Mesenchymal stem cell (in vitro differentiated cells and primary cell): ENCODE measurements around the gene KCNQ5.

Experiments used
- DNase-seq: peaks from one replicate; pipeline ENCODE4 v3.0.0-alpha.2; 2013
- H2AFZ ChIP-seq: one replicate; pipeline ENCODE4 v1.6.1; 2013; ENCODE audit warnings: low read depth, mild to moderate bottlenecking, control low read depth, inconsistent platforms, low read length, moderate library complexity
- H2AK5ac ChIP-seq: 2 replicates; pipeline ENCODE4 v1.6.1; 2013; ENCODE audit warnings: low read length, moderate library complexity, mild to moderate bottlenecking, inconsistent platforms; ENCODE audit not compliant: severe bottlenecking
- H2BK120ac ChIP-seq: one replicate; pipeline ENCODE4 v1.6.1; 2013; ENCODE audit warnings: low read depth, mild to moderate bottlenecking, inconsistent platforms, low read length, moderate library complexity
- H2BK12ac ChIP-seq, 2 experiments: one replicate each; pipeline ENCODE4 v1.6.1; 2013; ENCODE audit warnings: inconsistent platforms in 2 of 2, low read length in 2 of 2, mild to moderate bottlenecking in 2 of 2, moderate library complexity in 2 of 2, control low read depth in 1 of 2
- H2BK15ac ChIP-seq: one replicate; pipeline ENCODE4 v1.6.1; 2013; ENCODE audit warnings: mild to moderate bottlenecking, low read depth, inconsistent platforms; ENCODE audit not compliant: poor library complexity, severe bottlenecking
- H2BK5ac ChIP-seq: 2 replicates; pipeline ENCODE4 v1.6.1; 2013; ENCODE audit warnings: low read depth, mild to moderate bottlenecking, low read length, control low read depth, inconsistent platforms; ENCODE audit not compliant: poor library complexity, severe bottlenecking
- H3K14ac ChIP-seq, 2 experiments: one replicate each; pipeline ENCODE4 v1.6.1; 2013; ENCODE audit warnings: inconsistent platforms in 2 of 2, low read length in 2 of 2, control low read depth in 1 of 2, mild to moderate bottlenecking in 1 of 2, moderate library complexity in 1 of 2
- H3K18ac ChIP-seq, 2 experiments: one replicate each; pipeline ENCODE4 v1.6.1; 2013; ENCODE audit warnings: inconsistent platforms in 2 of 2, low read length in 2 of 2, control low read depth in 1 of 2, low read depth in 1 of 2, mild to moderate bottlenecking in 1 of 2
- H3K23ac ChIP-seq, 2 experiments: one replicate each; pipeline ENCODE4 v1.6.1; 2013; ENCODE audit warnings: inconsistent platforms in 2 of 2, low read length in 2 of 2, mild to moderate bottlenecking in 2 of 2, moderate library complexity in 2 of 2, control low read depth in 1 of 2
- H3K27ac ChIP-seq: 2 replicates; pipeline ENCODE4 v1.5.1; 2013; ENCODE audit warnings: mild to moderate bottlenecking, moderate library complexity, low read length, control low read depth, inconsistent platforms; ENCODE audit not compliant: poor library complexity, severe bottlenecking
- H3K27me3 ChIP-seq, 2 experiments: 2 replicates each; pipeline versions ENCODE4 v1.6.1 to v1.7.0; 2013; ENCODE audit warnings: low read length in 2 of 2, mild to moderate bottlenecking in 2 of 2, moderate library complexity in 2 of 2, control low read depth in 1 of 2, inconsistent platforms in 1 of 2; ENCODE audit not compliant: control insufficient read depth in 1 of 2, insufficient read depth in 1 of 2
- H3K36me3 ChIP-seq, 2 experiments: 2 replicates each; pipeline versions ENCODE4 v1.6.1 to v1.7.0; 2013; ENCODE audit warnings: low read length in 2 of 2, control low read depth in 1 of 2, inconsistent platforms in 1 of 2, low read depth in 1 of 2, mild to moderate bottlenecking in 1 of 2; ENCODE audit not compliant: insufficient read depth in 2 of 2, control insufficient read depth in 1 of 2
- H3K4ac ChIP-seq, 2 experiments: one replicate each; pipeline ENCODE4 v1.6.1; 2013; ENCODE audit warnings: inconsistent platforms in 2 of 2, low read length in 2 of 2, mild to moderate bottlenecking in 2 of 2, moderate library complexity in 2 of 2, control low read depth in 1 of 2, low read depth in 1 of 2
- H3K4me1 ChIP-seq: 2 replicates; pipeline ENCODE4 v1.6.1; 2013; ENCODE audit warnings: low read depth, low read length, control low read depth; ENCODE audit not compliant: control insufficient read depth, insufficient read depth
- H3K4me2 ChIP-seq: 2 replicates; pipeline ENCODE4 v1.6.1; 2013; ENCODE audit warnings: low read length, mild to moderate bottlenecking, inconsistent platforms; ENCODE audit not compliant: poor library complexity, severe bottlenecking
- H3K4me3 ChIP-seq, 2 experiments: 2 replicates each; pipeline versions ENCODE4 v1.5.1 to v1.7.0; 2013; ENCODE audit warnings: low read length in 2 of 2, mild to moderate bottlenecking in 2 of 2, control low read depth in 1 of 2, low read depth in 1 of 2; ENCODE audit not compliant: insufficient read depth in 1 of 2
- H3K79me1 ChIP-seq: replicated peaks from 2 replicates; pipeline ENCODE4 v1.6.1; 2013; ENCODE audit warnings: mild to moderate bottlenecking, control low read depth, low read length, inconsistent platforms; ENCODE audit not compliant: poor library complexity, severe bottlenecking
- H3K9ac ChIP-seq: 2 replicates; pipeline ENCODE4 v1.7.0; 2013; ENCODE audit warnings: mild to moderate bottlenecking, low read length, moderate library complexity
- H3K9me3 ChIP-seq: 2 replicates; pipeline ENCODE4 v1.7.0; 2013; ENCODE audit warnings: mild to moderate bottlenecking, low read length; ENCODE audit not compliant: control insufficient read depth
- H4K8ac ChIP-seq: one replicate; pipeline ENCODE4 v1.6.1; 2013; ENCODE audit warnings: inconsistent platforms, mild to moderate bottlenecking, low read length, moderate library complexity
- H4K91ac ChIP-seq: one replicate; pipeline ENCODE4 v1.6.1; 2013; ENCODE audit warnings: mild to moderate bottlenecking, low read length, inconsistent platforms
- WGBS: methylation state at CpG from one replicate; pipeline ENCODE4 v1.1.7; 2013; ENCODE audit warnings: mixed read lengths; 5-methylcytosine and 5-hydroxymethylcytosine counted together

Gene KCNQ5

DNA sequence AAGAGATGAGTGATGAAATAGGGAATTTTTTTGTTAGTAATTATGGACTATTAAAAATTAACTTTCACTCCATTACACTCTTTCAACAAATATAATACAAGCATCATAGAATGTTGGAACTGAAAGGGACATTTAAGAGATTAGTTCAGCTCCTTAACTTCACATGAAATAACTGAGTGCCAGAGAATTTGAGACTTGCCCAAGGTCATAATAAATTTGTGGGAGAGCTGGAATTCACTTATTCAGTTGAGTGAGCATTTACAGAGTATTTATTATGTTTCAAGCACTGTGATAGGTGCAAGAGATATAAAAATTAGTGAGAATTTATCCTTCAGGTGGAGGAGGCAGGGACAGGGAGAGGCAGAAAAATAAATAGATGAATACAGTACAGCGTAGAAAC is 154.6 kb downstream of the KCNQ5 start:
- 98% methylated on average over 1 of the region's 1 CpG for WGBS
- Histone ChIP-seq H2BK5ac (no peak overlapping the region), H3K4me3 (no peak overlapping the region), H3K79me1 (no peaks in the 10 kb centered on the region), H3K27me3 (no peaks in the 10 kb centered on the region), H2AK5ac (no peak overlapping the region), H3K14ac (no peak overlapping the region), H3K36me3 (no peaks in the 10 kb centered on the region), H3K4me1 (no peaks in the 10 kb centered on the region), H3K4ac (no peak overlapping the region), H4K8ac (no peak overlapping the region), H4K91ac (no peak overlapping the region), H3K9ac (no peak overlapping the region), H3K18ac (no peak overlapping the region), H2AFZ (no peak overlapping the region), H3K27ac (no peak overlapping the region), H2BK12ac (no peak overlapping the region), H2BK15ac (no peak overlapping the region), H2BK120ac (no peak overlapping the region), H3K23ac (no peak overlapping the region), H3K9me3 (no peaks in the 10 kb centered on the region), H3K4me2 (no peak overlapping the region)
- no peak for DNase-seq

- H2BK12ac ChIP-seq = no peak overlapping the region
- H3K27me3 ChIP-seq = no peaks in the 10 kb centered on the region
- no peak overlapping the region for H3K4me2 ChIP-seq
- no peak overlapping the region for H2BK120ac ChIP-seq
- H2AK5ac ChIP-seq = no peak overlapping the region
- no peak overlapping the region for H3K14ac ChIP-seq
- no peak overlapping the region for H4K8ac ChIP-seq
- H2BK15ac ChIP-seq = no peak overlapping the region
- H3K9ac ChIP-seq = no peak overlapping the region
- DNase-seq = no peak
- H3K18ac ChIP-seq = no peak overlapping the region
- H4K91ac ChIP-seq = no peak overlapping the region
- H2BK5ac ChIP-seq = no peak overlapping the region
- no peak overlapping the region for H3K4me3 ChIP-seq
- no peaks in the 10 kb centered on the region for H3K36me3 ChIP-seq
- H3K4ac ChIP-seq = no peak overlapping the region
- H2AFZ ChIP-seq = no peak overlapping the region
- H3K9me3 ChIP-seq = no peaks in the 10 kb centered on the region
- H3K4me1 ChIP-seq = no peaks in the 10 kb centered on the region
- no peaks in the 10 kb centered on the region for H3K79me1 ChIP-seq
- no peak overlapping the region for H3K23ac ChIP-seq
- H3K27ac ChIP-seq = no peak overlapping the region
Measured at GRCh38 chr6:72781624-72782023, 159.8 kb downstream of the KCNQ5 start.

GRCh38 chr6:72783035-72783434 is 161.2 kb downstream of the KCNQ5 start:
- Histone ChIP-seq H3K18ac (no peak overlapping the region), H3K4me3 (no peak overlapping the region), H3K79me1 (no peaks in the 10 kb centered on the region), H2AFZ (no peak overlapping the region), H4K8ac (no peak overlapping the region), H2BK12ac (no peak overlapping the region), H2BK120ac (no peak overlapping the region), H3K4me2 (no peak overlapping the region), H3K9me3 (no peaks in the 10 kb centered on the region), H3K23ac (no peak overlapping the region), H3K27ac (no peak overlapping the region), H3K4me1 (no peaks in the 10 kb centered on the region), H2AK5ac (no peak overlapping the region), H3K14ac (no peak overlapping the region), H3K36me3 (no peaks in the 10 kb centered on the region), H4K91ac (no peak overlapping the region), H3K9ac (no peak overlapping the region), H2BK5ac (no peak overlapping the region), H3K27me3 (no peaks in the 10 kb centered on the region), H2BK15ac (no peak overlapping the region), H3K4ac (no peak overlapping the region)
- WGBS = 89% methylated on average over 1 of the region's 2 CpGs
- no peak for DNase-seq

DNA sequence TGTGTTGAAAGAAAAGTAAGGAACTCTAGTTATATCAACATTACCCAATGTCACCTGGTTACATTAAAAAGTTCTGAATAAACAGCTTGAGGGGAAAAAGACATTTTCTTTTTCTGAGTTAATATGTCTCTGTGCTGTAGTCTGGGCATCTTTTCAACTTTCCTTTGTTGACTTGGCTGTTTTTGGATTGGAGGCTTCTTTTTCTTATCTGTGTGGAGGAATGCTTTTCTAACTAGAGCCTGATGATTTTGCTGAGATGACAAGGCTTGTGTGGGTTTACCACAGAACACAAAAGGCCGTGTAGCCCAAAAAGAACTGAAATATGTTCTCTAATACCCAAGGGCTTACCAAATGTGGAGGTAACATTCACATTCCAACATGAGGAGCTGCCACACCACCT is 161.8 kb downstream of the KCNQ5 start:
- H3K9me3 ChIP-seq = no peaks in the 10 kb centered on the region
- no peak overlapping the region for H3K4me2 ChIP-seq
- no peaks in the 10 kb centered on the region for H3K79me1 ChIP-seq
- no peak overlapping the region for H4K8ac ChIP-seq
- no peak for DNase-seq
- no peak overlapping the region for H2BK12ac ChIP-seq
- peak overlapping the region; percentile 82 for H4K91ac ChIP-seq
- no peak overlapping the region for H3K14ac ChIP-seq
- no peak overlapping the region for H2BK15ac ChIP-seq
- H3K4me3 ChIP-seq = no peak overlapping the region
- no peak overlapping the region for H2BK5ac ChIP-seq
- H2AFZ ChIP-seq = no peak overlapping the region
- 83% methylated on average over 1 of the region's 1 CpG for WGBS
- no peaks in the 10 kb centered on the region for H3K36me3 ChIP-seq
- H3K4ac ChIP-seq = no peak overlapping the region
- no peak overlapping the region for H3K9ac ChIP-seq
- H3K23ac ChIP-seq = no peak overlapping the region
- no peak overlapping the region for H2BK120ac ChIP-seq
- no peaks in the 10 kb centered on the region for H3K27me3 ChIP-seq
- no peaks in the 10 kb centered on the region for H3K4me1 ChIP-seq
- H3K18ac ChIP-seq = no peak overlapping the region
- no peak overlapping the region for H3K27ac ChIP-seq
- no peak overlapping the region for H2AK5ac ChIP-seq
